ENCODE measurements around the gene RPS6KC1.

DNA sequence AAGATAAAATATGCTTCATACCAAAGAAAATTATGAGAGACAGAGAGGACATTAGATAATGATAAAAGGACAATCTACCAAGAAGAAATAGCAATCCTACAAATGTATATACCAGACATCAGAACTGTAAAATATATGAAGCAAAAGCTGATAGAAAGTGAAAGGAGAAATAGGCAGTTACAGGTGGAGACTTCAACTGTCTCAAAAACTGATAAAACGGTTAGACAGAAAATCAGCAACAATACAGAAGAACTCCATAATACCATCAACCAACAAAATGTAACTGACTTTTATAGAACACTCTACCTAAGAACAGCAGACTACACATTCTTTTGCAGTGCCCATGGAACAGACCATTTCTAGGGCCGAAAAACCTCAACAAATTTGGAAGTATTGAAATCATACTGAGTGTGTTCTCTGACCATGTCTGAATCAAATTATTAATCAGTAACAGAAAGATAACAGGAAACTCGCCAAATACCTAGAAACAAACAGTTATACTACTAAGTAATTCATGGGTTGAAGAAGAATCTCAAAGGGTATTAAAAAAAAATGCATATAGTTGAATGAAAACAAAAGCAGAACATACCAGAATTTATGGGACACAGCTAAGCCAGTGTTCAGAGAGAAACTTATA lies 132.1 kb downstream of the RPS6KC1 start:
- TF ChIP-seq, protein P1, sequence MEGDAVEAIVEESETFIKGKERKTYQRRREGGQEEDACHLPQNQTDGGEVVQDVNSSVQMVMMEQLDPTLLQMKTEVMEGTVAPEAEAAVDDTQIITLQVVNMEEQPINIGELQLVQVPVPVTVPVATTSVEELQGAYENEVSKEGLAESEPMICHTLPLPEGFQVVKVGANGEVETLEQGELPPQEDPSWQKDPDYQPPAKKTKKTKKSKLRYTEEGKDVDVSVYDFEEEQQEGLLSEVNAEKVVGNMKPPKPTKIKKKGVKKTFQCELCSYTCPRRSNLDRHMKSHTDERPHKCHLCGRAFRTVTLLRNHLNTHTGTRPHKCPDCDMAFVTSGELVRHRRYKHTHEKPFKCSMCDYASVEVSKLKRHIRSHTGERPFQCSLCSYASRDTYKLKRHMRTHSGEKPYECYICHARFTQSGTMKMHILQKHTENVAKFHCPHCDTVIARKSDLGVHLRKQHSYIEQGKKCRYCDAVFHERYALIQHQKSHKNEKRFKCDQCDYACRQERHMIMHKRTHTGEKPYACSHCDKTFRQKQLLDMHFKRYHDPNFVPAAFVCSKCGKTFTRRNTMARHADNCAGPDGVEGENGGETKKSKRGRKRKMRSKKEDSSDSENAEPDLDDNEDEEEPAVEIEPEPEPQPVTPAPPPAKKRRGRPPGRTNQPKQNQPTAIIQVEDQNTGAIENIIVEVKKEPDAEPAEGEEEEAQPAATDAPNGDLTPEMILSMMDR (conservative IDR thresholded peaks at IDR 0.05) = no peak
- no peak for TF ChIP-seq EZH2 (IDR thresholded peaks at IDR 0.05; ENCODE audit: low read depth)

Measured in PC-9 (cell line).